Right atrium auricular region (tissue), 2 donors: ENCODE results near the gene IMPA2. TPM values are rescaled to one million over a fixed set of nuclear protein-coding genes. Genes with fewer than 3 reads are reported as not detected.
A peak's percentile ranks its signal among the peaks of the same experiment; 100 is the strongest.

Experiments
- DNase-seq: peaks from one replicate; pipeline ENCODE4 v3.0.0-alpha.2; 2019; ENCODE audit warnings: low spot score
- H3K27ac ChIP-seq, 2 donors: fragments of 200-600 bp; sonication (generic); 1 replicate in 1 of 2; 2 replicates in 1 of 2; pipeline ENCODE4 v1.5.1; 2016 to 2019
- H3K27me3 ChIP-seq, 2 donors: fragments of 200-600 bp; sonication (generic); one replicate each; pipeline versions ENCODE4 v1.5.1 to v1.6.0; 2017 to 2019
- H3K36me3 ChIP-seq: fragments of 200-600 bp; sonication (generic); one replicate; pipeline ENCODE4 v1.5.1; 2016
- H3K4me1 ChIP-seq, 2 donors: fragments of 200-600 bp; sonication (generic); one replicate each; pipeline versions ENCODE4 v1.5.1 to v1.6.0; 2017 to 2019
- H3K4me3 ChIP-seq, 2 donors: fragments of 200-600 bp; sonication (generic); 1 replicate in 1 of 2; 2 replicates in 1 of 2; pipeline ENCODE4 v1.5.1; 2017 to 2019; ENCODE audit warnings: mild to moderate bottlenecking in 1 of 2, moderate library complexity in 1 of 2
- H3K9me3 ChIP-seq, 2 donors: fragments of 200-600 bp; sonication (generic); one replicate each; pipeline ENCODE4 v1.5.1; 2019
- CTCF ChIP-seq, 2 donors: fragments of 200-600 bp; sonication (generic); IDR thresholded peaks; one replicate each; pipeline ENCODE4 v1.5.1; 2019; ENCODE audit warnings: antibody characterized with exemption in 2 of 2
- total RNA-seq, 2 donors: library from RNA; depleted of rRNA; stranded (reverse); fragments of >200 nt; gene quantifications; one replicate each; pipeline ENCODE4 v1.1.0, GENCODE V29; 2016

IMPA2 gene
- total RNA-seq, 2 donors from 2014 or later, result 20.2 to 22.9 TPM

DNA sequence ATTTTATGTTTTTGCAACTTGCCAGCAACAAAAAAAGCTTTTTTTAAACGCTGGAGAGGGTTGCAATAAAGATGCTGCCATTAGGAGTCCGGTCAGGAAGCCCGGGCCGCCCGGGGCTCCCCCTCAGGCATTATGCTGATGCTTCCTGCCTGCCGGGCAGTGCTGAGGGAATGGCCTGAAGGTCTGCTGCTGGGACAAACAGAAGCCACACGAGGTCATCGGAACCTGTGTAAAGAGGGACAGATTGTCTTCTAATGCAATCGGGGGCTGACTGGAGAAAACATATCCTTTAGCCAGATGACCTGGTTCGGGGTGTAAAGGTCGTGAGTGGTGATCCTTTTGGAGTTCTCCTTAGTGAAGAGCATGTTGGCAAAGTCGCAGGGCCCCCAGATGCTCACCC, 2.3 kb downstream of the IMPA2 start:
- no peak for DNase-seq

GRCh38 chr18:11984091-11984490, 2.8 kb downstream of the IMPA2 start:
- Histone ChIP-seq H3K4me1 (peaks cover 0 to 49% of the 10 kb centered on the region in 2 donors), H3K27ac (no peak overlapping the region), H3K9me3 (no peaks in the 10 kb centered on the region), H3K27me3 (no peaks in the 10 kb centered on the region), H3K4me3 (no peak overlapping the region), H3K36me3 (no peaks in the 10 kb centered on the region)
- DNase-seq, result no peak
- TF ChIP-seq CTCF (IDR thresholded peaks at IDR 0.05), result no peak

More for the DNA sequence above, 2.3 kb downstream of the IMPA2 start:
- Histone ChIP-seq H3K36me3 (no peaks in the 10 kb centered on the region), H3K27ac (no peak overlapping the region), H3K4me3 (no peak overlapping the region), H3K27me3 (no peaks in the 10 kb centered on the region), H3K4me1 (peaks cover 0 to 49% of the 10 kb centered on the region in 2 donors), H3K9me3 (no peaks in the 10 kb centered on the region)
- no peak for TF ChIP-seq CTCF (IDR thresholded peaks at IDR 0.05)

DNA sequence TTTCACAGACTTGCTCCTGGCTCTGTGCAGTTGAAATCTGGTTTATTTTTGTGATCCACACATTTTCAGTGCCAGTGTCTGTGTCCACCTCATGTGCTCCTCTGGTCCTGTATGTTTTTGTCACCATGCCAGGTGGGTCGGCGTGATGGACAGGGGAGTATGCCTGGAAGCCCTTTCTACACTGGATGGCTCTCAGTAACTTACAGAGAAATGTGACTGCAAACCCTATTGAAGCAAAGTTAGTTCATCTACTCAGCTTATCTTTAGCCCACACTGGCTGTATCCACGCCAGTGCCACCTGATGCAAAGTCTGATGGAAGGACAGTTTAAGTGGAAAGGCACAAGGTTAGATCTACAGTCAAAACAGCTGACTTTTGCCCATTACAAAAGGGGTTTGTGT, 4.3 kb downstream of the IMPA2 start:
- Histone ChIP-seq H3K36me3 (no peaks in the 10 kb centered on the region), H3K27me3 (no peaks in the 10 kb centered on the region), H3K27ac (no peak overlapping the region), H3K9me3 (no peaks in the 10 kb centered on the region), H3K4me3 (no peak overlapping the region), H3K4me1 (peaks cover 0 to 39% of the 10 kb centered on the region in 2 donors)
- no peak for TF ChIP-seq CTCF (IDR thresholded peaks at IDR 0.05)
- no peak for DNase-seq

- H3K4me1 ChIP-seq, result peaks cover 0 to 39% of the 10 kb centered on the region in 2 donors
- H3K36me3 ChIP-seq, result no peaks in the 10 kb centered on the region
- H3K9me3 ChIP-seq, result no peaks in the 10 kb centered on the region
- no peak overlapping the region for H3K4me3 ChIP-seq
- no peaks in the 10 kb centered on the region for H3K27me3 ChIP-seq
- DNase-seq, result no peak
- TF ChIP-seq CTCF (IDR thresholded peaks at IDR 0.05), result no peak
- H3K27ac ChIP-seq, result no peak overlapping the region
Measured at GRCh38 chr18:11986061-11986460, 4.8 kb downstream of the IMPA2 start.

- Histone ChIP-seq H3K27me3 (no peaks in the 10 kb centered on the region), H3K9me3 (no peaks in the 10 kb centered on the region), H3K27ac (peak overlapping the region; percentile 11 to 58), H3K4me3 (no peak overlapping the region), H3K36me3 (no peaks in the 10 kb centered on the region), H3K4me1 (peaks cover 0 to 30% of the 10 kb centered on the region in 2 donors)
- no peak for DNase-seq
- no peak for TF ChIP-seq CTCF (IDR thresholded peaks at IDR 0.05)
Measured at GRCh38 chr18:11987527-11987926, 6.2 kb downstream of the IMPA2 start.

- no peak for DNase-seq
- H3K4me3 ChIP-seq, result no peak overlapping the region
- no peaks in the 10 kb centered on the region for H3K9me3 ChIP-seq
- H3K27me3 ChIP-seq, result no peaks in the 10 kb centered on the region
- peaks cover 0 to 15% of the 10 kb centered on the region in 2 donors for H3K4me1 ChIP-seq
- TF ChIP-seq CTCF (IDR thresholded peaks at IDR 0.05), result no peak
- peak overlapping the region in 1 of 2 donors; percentile 26 for H3K27ac ChIP-seq
- H3K36me3 ChIP-seq, result no peaks in the 10 kb centered on the region
Measured at GRCh38 chr18:11989174-11989573, 7.9 kb downstream of the IMPA2 start.
